SK-MEL-5 (cell line): ENCODE results near the gene MSLN. TPM values are rescaled to one million over a fixed set of nuclear protein-coding genes. Genes with fewer than 3 reads are reported as not detected.
A peak's percentile ranks its signal among the peaks of the same experiment; 100 is the strongest.

ENCODE experiments used
- DNase-seq: peaks from one replicate; pipeline ENCODE4 v3.0.0-alpha.2; 2016; ENCODE audit warnings: low read depth, low spot score
- in situ Hi-C: cut with HindIII; loops from 2 replicates; pipeline ENCODE4 v1.10.0; 2016; ENCODE audit warnings: low sequenced_read_pairs, high pct_unique_total_duplicates, low pct_unique_long_range_greater_than_20kb
- total RNA-seq: library from RNA; depleted of rRNA; stranded (reverse); fragments of >200 nt; shearing (Covaris generic); gene quantifications from 2 replicates; pipeline ENCODE4 v1.2.3, GENCODE V29; 2014

MSLN gene
- total RNA-seq, 1 experiment from 2014 or later, result not detected

DNA sequence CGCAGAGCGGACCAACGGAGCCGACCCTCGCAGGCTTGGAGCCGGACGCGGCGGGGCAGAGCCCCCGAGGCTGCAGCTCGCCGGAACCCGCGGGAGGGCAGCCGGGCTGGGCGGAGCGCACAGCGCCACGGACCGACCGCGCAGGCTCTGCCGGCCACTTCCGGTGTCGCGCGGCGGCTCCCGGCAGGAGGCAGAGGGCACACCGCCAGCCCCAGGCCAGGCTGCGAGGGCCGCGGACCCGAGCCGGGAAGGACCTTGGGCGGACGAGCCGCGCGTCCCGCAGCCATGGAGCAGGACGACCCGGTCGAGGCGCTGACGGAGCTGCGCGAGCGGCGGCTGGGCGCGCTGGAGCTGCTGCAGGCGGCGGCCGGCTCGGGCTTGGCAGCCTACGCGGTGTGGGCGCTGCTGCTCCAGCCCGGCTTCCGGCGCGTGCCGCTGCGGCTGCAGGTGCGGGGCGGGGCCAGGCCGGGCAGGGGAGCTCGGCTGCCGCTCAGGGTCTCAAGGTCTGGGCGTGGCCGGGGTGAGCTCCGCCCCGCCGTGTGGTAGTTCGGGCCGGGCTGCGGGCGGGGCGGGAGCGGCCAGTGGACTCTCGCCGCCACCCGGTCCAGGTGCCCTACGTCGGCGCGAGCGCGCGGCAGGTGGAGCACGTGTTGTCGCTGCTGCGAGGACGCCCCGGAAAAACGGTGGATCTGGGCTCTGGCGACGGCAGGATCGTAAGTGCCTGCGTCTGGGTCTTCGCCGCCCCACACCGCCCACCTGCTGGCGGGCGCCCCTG lies 39.4 kb upstream of the MSLN start, which contains the start of gene ANTKMT:
TSS of gene ANTKMT (plus strand) at position 157 of the 775 bp plus-strand sequence. CDS start at position 286, 129 bp downstream.
- peak; percentile 79 for DNase-seq
- in situ Hi-C loops, result no loop called here

DNA sequence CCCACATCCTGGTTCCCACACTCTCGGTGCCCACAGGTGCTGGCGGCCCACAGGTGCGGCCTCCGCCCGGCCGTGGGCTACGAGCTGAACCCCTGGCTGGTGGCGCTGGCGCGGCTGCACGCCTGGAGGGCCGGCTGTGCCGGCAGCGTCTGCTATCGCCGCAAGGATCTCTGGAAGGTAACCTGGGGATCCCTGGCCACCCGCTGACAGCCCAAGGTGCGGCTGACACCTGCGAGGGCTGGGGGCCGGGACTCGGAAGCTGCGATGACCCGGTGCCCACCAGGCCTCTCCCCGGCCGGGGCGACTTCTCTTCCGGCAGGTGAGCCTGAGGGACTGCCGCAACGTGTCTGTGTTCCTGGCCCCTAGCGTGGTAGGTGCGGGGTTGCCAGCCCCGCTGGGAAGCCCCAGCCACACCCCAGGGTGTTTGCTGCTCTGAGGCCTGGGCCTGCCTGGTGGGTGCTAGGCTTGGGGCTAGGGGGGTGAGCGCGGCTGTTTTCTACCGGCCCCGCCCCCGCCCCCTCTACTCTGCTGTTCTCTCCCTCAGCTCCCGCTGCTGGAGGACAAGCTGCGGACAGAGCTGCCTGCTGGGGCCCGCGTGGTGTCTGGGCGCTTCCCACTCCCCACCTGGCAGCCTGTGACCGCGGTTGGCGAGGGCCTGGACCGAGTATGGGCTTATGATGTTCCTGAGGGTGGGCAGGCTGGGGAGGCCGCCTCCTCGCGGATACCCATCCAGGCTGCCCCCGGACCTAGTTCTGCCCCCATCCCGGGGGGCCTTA lies 38.6 kb upstream of the MSLN start:
- DNase-seq, result no peak
- in situ Hi-C loops, result no loop called here

DNA sequence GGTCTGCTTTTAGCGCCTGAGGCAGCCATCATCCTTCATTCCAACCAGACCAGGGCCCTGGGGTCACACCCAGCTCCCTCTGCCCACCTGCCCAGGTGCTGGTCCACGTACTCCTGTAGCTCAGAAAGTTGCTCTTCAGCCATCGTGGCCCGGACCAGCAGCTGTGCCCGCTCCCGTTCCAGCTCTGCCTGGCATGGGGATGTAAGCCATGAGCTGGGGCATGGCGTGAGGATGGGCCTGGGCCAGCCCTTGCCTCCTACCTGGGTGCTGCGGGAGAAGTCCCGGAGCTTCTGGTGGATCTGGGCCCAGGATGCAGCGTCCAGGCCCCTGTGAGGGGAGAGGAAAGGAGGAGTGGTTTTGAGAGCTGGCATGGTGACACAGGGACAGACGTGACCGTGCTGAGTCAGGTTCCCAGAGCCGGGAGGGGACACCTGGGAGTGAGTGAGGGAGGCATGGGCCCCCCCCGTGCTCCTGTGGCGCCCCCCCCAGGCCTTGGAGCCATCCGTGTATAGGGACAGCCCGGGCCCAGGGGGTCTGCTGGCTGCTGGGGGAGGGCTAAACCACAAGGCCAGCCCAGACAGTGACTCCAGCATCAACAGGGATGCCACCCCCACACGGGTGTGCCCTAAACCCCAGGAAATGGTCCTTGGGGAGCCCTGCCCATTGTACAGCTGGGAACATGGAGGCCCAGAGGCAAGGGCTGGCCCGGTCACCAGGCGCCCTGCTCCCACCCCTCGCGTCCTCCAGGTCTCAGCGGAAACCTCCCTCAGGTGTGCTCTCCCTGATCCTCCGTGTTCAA lies 37.5 kb upstream of the MSLN start:
- in situ Hi-C loops, result no loop called here
- no peak for DNase-seq

DNA sequence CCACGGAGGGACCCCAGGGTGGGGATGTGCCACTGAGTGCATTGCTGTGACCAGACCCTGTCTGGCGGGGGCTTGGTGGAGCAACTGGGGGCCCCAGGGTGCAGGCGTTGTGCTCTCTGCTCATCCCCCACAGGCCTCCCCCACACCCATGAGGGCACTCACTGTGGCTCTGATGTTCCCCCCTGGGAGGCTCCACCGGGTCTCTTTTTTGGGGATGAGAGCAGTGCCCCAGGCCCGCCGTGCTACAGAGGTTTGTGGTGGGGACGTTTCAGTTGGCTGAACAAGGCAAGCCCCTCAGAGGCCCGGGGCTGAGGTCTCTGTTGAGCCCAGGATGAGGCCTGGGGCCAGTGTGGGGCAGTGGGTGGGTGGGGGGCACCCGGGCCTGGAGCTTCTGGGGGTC lies 36.8 kb upstream of the MSLN start:
- DNase-seq, result no peak
- in situ Hi-C loops, result no loop called here

DNA sequence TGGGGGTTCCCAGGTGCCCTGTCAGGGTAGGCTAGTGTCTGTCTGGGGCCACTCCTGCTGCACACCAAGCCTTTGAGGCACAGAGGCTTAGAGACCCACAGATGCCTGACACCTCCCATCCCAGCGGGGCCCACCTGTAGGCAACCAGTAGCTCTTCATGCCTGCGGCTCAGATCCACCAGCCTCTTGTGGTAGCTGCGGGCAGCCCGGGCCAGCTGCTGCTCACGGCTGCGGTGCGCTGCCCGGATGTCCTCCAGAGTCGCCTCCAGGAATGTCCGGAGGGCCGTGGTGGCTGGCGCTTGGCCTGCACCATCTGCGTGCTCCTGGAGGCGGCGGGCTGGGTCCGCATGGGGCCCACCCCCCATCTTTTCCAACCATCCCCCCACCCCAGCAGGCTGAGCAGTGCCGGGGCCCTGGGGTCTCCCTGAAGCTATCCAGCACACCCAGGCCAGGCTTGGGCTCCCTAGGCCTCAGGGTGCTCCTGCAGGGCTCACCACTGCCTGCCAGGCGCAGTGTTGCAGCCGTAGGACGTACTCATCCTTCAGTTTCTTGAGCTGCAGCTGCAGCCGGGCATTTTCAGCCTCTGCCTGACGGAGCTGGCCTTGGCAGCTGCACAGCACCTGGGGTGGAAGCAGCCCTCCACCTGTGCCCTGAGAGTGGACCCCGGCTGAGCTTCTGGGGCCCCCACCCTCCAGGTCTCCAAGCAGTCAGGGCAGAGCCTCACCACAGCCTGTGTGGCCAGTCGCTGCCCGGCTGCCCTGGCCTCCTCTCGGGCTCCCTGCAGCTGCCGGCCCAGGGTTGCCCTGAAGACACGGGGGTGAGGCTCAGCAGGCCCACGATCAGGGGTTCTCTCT lies 36.1 kb upstream of the MSLN start:
- in situ Hi-C loops, result no loop called here
- DNase-seq, result no peak

DNA sequence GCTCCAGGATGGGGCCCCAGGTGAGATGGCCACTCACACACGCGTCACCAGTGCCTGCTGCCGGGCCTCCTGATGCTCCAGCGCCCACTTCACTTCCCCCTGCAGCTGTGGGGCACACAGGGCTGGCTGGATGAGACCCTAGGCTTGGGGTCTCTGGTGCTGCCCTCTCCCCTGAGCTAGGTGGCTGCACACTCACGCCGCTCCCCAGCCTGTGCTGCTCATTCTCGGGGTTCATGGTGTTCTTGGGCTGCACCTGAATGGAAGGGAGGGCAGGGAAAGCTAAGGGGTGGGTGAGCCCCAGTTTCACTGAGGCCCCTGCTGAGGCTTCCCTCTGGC lies 35.5 kb upstream of the MSLN start:
- in situ Hi-C loops, result no loop called here

DNA sequence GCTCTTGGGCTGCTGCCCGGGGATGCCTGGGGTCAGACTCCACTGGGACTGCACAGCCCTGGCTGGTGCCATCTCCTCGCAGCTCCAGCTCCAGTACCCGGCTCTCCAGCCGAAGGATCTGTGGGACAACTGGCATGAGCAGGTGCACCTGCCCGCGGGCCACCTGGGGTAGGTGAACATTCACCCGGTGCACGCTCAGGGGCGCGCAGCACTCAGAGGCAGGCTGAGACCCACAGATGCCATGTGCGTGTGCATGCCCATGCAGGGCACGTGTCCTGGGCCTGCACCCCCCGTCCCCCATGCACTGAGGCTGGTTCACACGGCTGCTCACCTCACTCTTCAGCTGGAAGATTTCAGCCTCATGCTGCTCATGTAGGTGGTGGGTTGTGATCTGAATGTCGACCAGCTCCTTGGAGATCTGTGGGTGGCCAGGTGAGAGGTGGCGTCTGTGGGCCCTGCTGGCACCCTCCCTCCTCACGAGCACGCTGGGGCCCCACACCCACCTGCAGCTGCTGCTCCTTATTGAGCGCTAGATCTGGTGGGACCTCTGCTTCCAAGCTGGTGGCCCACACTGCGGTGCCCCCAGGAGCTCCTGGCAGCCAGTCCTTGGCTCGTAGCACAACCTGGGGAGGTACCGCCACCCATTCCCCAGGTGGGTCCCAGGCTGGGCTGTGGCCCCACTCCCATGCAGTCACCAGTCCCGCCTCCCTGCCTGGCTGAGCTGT lies 34.9 kb upstream of the MSLN start:
- DNase-seq, result no peak
- in situ Hi-C loops, result no loop called here

More for the DNA sequence above, 35.5 kb upstream of the MSLN start:
- DNase-seq, result no peak

DNA sequence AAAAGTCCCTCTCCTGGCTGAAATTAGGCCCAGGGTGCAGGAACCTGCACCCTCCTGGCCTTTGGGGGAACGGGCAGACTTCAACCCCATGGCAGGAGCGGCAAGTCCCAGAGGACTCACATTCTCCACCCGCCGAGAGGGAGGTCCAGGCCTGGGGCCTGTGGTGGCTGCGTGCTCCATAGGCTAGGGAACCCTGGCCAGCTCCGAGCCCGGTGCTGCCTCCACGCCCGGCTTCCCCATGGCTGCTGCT lies 34.4 kb upstream of the MSLN start:
- no peak for DNase-seq
- in situ Hi-C loops, result no loop called here

DNA sequence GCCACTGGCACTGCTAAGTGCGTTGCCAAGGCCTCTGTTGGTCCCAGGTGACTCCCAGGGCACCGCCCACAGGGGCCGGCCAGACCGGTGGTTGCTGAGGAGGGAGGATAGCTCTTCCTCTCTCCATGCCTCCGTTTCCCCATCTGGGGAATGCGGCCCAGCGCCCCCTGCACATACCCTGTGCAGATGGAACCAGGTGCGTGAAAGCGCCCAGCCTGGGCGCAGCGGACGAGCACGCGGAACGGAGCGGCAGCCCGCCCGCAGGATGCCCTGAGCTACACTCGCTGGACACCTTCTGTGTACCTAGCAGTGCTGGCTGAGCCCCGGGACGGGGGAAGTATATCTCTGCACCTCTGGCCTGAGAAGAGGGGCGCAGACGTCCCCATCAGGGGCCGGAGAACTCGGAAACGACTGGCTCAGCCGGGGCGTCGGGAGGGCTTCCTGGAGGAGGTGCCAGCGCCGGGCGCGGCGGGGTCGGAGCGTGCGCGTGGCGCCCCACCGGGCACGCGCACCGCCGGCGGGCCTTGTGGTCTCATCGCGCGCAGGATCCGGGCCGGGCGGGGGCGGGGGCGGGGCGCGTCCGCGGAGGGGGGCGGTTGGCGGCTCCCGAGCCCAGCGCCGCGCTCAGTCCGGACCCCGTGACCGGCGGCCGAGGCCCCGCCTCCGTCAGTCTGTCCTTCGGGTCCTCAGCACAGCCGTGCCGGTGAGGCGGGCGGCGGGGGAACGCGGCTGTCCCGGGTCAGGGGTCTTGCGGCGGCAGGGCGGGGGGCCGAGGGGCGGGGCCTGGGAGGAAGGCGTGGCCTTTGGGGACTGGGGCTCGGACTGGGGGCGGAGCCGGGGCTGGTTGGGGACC lies 33.9 kb upstream of the MSLN start, which contains the start of the genes CCDC78 and HAGHL:
TSS of gene CCDC78 (minus strand) at position 6 of the 853 bp plus-strand sequence. CDS start 76 bp downstream, outside the sequence.
TSS of gene HAGHL (plus strand) at position 669 of the 853 bp plus-strand sequence. CDS start 404 bp downstream, outside the sequence.
- in situ Hi-C loops, result no loop called here
- peak; percentile 68 for DNase-seq

DNA sequence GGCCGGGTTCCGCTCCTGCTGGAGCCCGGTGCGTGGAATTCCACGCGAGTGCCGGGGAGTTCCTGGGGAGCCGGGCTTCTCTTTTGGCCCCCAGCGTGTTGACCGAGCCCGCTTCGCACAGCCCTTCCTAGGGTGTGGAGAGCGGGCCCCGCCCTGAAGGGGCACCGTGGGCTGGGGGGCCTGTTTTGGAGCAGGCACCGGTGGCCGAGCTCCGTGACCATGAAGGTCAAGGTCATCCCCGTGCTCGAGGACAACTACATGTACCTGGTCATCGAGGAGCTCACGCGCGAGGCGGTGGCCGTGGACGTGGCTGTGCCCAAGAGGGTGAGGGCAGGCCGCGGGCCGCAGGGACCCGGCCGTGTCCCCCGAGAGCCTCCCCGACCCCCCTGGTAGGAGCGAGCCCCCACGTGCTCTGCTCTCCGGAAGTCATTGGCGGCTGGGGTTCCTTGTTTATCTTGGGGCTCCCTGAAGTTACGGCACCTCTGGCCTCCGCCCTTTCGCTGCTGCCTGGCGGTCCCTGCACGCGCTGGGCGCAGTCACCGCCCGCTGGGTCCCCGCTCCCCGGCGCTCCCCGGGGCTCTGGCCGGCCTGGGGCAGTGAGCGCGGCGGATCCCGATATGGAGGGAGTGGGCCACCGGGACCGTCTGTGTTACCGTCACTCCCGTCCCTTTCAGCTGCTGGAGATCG lies 33.1 kb upstream of the MSLN start:
- no peak for DNase-seq
- in situ Hi-C loops, result no loop called here

DNA sequence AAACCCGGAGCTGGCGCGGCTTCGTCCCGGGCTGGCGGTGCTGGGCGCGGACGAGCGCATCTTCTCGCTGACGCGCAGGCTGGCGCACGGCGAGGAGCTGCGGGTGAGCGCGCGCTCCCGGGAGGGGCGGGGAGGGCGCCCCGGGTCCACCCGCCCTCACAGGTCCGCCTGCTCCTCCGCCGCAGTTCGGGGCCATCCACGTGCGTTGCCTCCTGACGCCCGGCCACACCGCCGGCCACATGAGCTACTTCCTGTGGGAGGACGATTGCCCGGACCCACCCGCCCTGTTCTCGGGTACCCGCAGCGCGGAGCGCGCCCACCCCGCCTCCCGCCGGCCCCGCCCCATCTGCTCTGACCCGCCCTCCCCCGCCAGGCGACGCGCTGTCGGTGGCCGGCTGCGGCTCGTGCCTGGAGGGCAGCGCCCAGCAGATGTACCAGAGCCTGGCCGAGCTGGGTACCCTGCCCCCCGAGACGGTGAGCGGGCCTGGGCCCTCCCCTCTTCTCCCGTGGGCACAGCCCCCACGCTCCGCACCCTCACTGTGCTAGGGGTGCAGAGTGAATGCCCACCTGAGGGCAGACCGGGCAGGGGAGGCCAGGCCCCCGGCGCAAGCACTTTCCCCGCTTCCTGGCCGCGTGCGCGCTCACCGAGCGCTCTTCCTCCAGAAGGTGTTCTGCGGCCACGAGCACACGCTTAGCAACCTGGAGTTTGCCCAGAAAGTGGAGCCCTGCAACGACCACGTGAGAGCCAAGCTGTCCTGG lies 32.2 kb upstream of the MSLN start:
- in situ Hi-C loops, result no loop called here
- DNase-seq, result peak; percentile 91

DNA sequence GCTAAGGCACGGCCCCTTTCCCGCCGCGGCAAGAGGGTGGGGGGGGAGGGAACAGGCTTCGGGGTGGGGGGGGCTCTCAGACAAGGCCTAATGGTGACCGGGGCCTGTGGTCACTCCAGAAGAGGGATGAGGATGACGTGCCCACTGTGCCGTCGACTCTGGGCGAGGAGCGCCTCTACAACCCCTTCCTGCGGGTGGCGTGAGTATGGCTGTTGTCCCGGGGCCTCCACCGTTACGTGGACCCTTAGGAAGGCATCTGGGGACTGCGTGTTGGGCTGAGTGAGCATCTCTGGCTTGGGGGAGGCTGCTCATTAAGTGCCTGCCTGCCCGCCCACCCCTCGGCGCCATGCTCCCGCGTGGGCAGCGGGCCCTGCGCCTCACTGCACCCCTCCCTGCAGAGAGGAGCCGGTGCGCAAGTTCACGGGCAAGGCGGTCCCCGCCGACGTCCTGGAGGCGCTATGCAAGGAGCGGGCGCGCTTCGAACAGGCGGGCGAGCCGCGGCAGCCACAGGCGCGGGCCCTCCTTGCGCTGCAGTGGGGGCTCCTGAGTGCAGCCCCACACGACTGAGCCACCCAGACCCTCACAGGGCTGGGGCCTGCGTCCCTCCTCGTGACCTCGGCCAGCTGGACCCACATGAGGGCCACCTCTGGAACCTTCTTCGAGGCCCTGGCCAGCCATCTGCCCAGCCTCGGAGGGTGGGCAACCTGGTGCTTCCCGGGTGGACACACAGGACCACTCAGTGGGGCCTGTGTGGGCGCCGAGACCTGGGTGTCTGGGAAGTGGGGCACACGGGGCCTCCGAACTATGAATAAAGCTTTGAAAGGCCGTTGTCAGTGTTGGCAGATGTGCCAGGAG lies 31.4 kb upstream of the MSLN start:
- DNase-seq, result no peak
- in situ Hi-C loops, result no loop called here

DNA sequence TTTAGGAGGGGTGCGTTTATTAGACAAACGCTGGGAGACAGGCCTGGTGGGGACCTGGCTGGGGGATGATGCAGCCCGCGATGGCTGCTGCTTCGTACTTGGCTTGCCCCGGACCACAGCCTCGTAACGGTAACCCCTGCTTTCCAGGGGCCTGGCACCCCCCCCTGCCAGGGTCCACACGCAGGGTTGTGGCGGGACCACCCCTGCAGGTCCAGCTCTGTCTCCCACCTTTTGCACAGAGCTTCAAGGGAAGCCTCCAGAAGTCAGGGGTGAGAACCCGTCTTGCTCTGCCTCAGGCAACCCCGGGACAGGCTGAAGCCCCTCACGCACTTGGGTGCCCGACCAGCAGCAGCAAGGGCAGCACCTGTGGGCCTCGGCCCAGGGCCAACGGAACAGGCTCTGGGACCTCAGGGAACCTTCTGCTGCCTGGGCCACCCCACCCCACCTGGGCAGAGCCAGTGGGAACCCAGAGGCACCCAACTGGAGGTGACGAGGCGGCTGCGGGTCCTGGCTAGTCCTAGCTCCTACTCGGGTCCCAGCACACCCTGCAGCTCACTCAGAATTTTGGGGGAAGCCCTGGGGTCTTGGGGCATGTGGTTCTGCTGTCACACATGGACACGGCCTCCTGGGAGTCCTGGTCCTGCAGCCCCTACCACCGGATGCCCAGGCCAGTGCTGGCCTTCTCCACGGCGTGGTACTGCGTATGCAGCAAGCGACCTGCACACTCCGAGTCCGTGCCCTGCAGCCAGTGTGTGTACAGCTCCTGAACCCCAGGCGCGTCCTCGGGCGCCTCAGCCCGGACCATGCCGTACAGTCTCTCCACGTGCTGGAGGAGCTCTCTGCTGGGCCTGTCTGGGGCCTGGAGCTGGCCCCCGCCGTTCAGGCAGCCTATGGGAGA lies 30.5 kb upstream of the MSLN start:
- in situ Hi-C loops, result no loop called here
- DNase-seq, result no peak
